ENCODE results near the gene HPDL. TPM values are rescaled to one million over a fixed set of nuclear protein-coding genes. Genes with fewer than 3 reads are reported as not detected.

The HPDL gene
- total and polyA plus RNA-seq, 11 donors, result 0.15 to 0.46 (median 0.32) TPM; not detected in 4

GRCh38 chr1:45375104-45376090 lies 48.7 kb downstream of the HPDL start:
- H3K36me3 ChIP-seq, result no peaks in the 10 kb centered on the region
- no peak overlapping the region for H3K4me3 ChIP-seq
- no peaks in the 10 kb centered on the region for H3K9me3 ChIP-seq
- peaks cover 0 to 18% (median 0%) of the 10 kb centered on the region in 12 donors for H3K4me1 ChIP-seq
- intact Hi-C loops (cut with DNase I), result no loop called here
- TF ChIP-seq POLR2A (IDR thresholded peaks at IDR 0.05), result no peak
- TF ChIP-seq CTCF (IDR thresholded peaks at IDR 0.05), result peak in 1 of 12 donors; percentile 14
- no peak overlapping the region for H3K27ac ChIP-seq
- WGBS, 4 donors, result 62 to 70% (median 68%) methylated on average over 3 of the region's 3 CpGs
- ATAC-seq (no peak), DNase-seq (no peak)
- no peaks in the 10 kb centered on the region for H3K27me3 ChIP-seq

GRCh38 chr1:45378184-45378583 lies 51.5 kb downstream of the HPDL start:
- Histone ChIP-seq H3K4me3 (no peak overlapping the region), H3K36me3 (no peaks in the 10 kb centered on the region), H3K9me3 (no peaks in the 10 kb centered on the region), H3K4me1 (peaks cover 0 to 18% (median 0%) of the 10 kb centered on the region in 12 donors), H3K27me3 (no peaks in the 10 kb centered on the region), H3K27ac (no peak overlapping the region)
- DNase-seq (no peak), ATAC-seq (no peak)
- no peak for TF ChIP-seq CTCF (IDR thresholded peaks at IDR 0.05)
- TF ChIP-seq POLR2A (IDR thresholded peaks at IDR 0.05), result no peak
- intact Hi-C loops (cut with DNase I), result no loop called here

Other genes with a start within 250 kb of the HPDL start
- 1 to 10 TPM in 4 of 9 donors, under 1 TPM in 5; 0.39 to 1.7 (median 0.99) TPM for gene ZSWIM5, start 120.3 kb upstream of the HPDL start, total RNA-seq
- gene ZSWIM5, start 120.3 kb upstream of the HPDL start, polyA plus RNA-seq, result under 1 TPM; 0.19 to 0.30 TPM
- gene TOE1, start 13.3 kb downstream of the HPDL start, total RNA-seq, result 1 to 10 TPM; 2.7 to 7.9 (median 3.7) TPM
- 1 to 10 TPM; 2.2 to 5.4 TPM for gene TOE1, start 13.3 kb downstream of the HPDL start, polyA plus RNA-seq
- gene MUTYH, start 13.5 kb downstream of the HPDL start, total RNA-seq, result 10 to 100 TPM in 2 of 9 donors, 1 to 10 TPM in 7; 4.4 to 11.9 (median 7.1) TPM
- 1 to 10 TPM; 7.0 TPM for gene MUTYH, start 13.5 kb downstream of the HPDL start, polyA plus RNA-seq
- 1 to 10 TPM in 8 of 9 donors, under 1 TPM in 1; 0.74 to 4.7 (median 1.5) TPM for gene TESK2, start 164.3 kb downstream of the HPDL start, total RNA-seq
- 1 to 10 TPM in 1 of 2 donors, under 1 TPM in 1; 0.50 to 2.1 TPM for gene TESK2, start 164.3 kb downstream of the HPDL start, polyA plus RNA-seq
- gene CCDC163, start 173.2 kb downstream of the HPDL start, total RNA-seq, result 1 to 10 TPM in 3 of 9 donors, under 1 TPM in 5, not detected in 1; 0.16 to 2.2 (median 0.73) TPM
- 1 to 10 TPM in 1 of 2 donors, under 1 TPM in 1; 0.34 to 1.8 TPM for gene CCDC163, start 173.2 kb downstream of the HPDL start, polyA plus RNA-seq
- 10 to 100 TPM in 7 of 9 donors, 1 to 10 TPM in 2; 8.0 to 23.4 (median 13.8) TPM for gene MMACHC, start 173.4 kb downstream of the HPDL start, total RNA-seq
- 10 to 100 TPM in 1 of 2 donors, 1 to 10 TPM in 1; 6.8 to 10.2 TPM for gene MMACHC, start 173.4 kb downstream of the HPDL start, polyA plus RNA-seq
- 100 to 1,000 TPM; 249 to 501 (median 313) TPM for gene PRDX1, start 195.0 kb downstream of the HPDL start, total RNA-seq
- 100 to 1,000 TPM; 440 to 671 TPM for gene PRDX1, start 195.0 kb downstream of the HPDL start, polyA plus RNA-seq
- 100 to 1,000 TPM in 1 of 9 donors, 10 to 100 TPM in 8; 28.0 to 148 (median 42.6) TPM for gene AKR1A1, start 223.9 kb downstream of the HPDL start, total RNA-seq
- 10 to 100 TPM; 45.8 to 77.7 TPM for gene AKR1A1, start 223.9 kb downstream of the HPDL start, polyA plus RNA-seq

All from heart left ventricle (tissue), 16 donors.